Coronary artery (tissue), 2 donors: Measurements from ENCODE around the gene EHMT1.

Experiments used
- DNase-seq: peaks from one replicate; pipeline ENCODE4 v3.0.0-alpha.2; 2017; ENCODE audit warnings: low spot score
- H3K27ac ChIP-seq, 2 donors: fragments of 200-600 bp; sonication (generic); one replicate each; pipeline ENCODE4 v1.5.1; 2016 to 2019
- H3K4me3 ChIP-seq: fragments of 200-600 bp; sonication (generic); 2 replicates; pipeline ENCODE4 v1.5.1; 2016; ENCODE audit warnings: mild to moderate bottlenecking, moderate library complexity
- TF ChIP-seq, protein P1 (sequence below): fragments of 200-600 bp; sonication (generic); IDR thresholded peaks from one replicate; pipeline ENCODE4 v1.5.1; 2019; ENCODE audit warnings: antibody characterized with exemption

Gene EHMT1

DNA sequence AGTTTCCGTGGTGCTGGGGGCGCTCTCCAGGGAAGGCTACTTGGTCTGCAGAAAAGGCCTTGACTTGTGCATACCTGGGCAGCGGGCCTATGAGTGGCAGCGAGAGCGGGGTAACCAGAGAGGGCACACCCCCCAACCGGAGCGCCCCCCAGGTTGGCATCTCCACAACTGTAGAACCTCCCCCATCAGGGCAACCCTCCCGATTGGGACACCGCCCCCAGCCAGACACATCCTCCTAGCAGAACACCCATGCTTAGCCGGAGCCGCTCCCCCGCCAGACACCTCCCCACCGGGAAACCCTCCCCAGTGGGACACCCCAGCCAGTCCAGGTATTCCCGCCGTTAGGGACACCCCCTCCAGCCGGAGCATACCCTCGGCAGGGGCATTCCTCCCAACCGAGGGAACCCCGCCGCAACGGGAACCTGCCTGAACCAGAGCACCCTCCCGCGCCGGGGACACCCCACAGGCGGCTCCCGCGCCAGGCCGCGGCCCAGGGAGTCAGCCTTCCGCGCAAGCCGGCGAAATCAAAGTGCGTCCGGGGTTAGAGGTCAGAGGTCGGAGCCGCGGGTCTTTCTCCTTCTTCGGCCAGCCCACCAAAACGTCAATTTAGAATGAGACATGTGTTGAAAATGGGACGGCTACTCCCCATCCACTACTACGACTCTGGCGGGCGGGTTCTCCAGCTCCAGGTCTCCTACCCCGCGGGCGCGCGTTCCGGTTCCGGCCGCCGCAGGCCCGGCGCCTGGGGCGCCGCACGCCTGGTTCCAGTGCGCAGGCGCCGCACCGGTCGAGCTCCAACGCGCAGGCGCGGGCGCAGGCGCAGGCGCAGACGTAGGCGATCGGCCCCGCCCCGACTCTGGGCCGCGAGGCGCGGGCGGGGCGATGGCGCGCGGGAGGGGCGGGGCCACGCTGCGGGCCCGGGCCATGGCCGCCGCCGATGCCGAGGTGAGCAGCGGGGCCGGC is at the start of gene EHMT1:
Gene EHMT1, plus strand, starts transcription at position 901 of the 963 bp plus-strand sequence. Its CDS starts 24 bp downstream, at position 925.
- peak; percentile 93 for DNase-seq
- TF ChIP-seq, protein P1, sequence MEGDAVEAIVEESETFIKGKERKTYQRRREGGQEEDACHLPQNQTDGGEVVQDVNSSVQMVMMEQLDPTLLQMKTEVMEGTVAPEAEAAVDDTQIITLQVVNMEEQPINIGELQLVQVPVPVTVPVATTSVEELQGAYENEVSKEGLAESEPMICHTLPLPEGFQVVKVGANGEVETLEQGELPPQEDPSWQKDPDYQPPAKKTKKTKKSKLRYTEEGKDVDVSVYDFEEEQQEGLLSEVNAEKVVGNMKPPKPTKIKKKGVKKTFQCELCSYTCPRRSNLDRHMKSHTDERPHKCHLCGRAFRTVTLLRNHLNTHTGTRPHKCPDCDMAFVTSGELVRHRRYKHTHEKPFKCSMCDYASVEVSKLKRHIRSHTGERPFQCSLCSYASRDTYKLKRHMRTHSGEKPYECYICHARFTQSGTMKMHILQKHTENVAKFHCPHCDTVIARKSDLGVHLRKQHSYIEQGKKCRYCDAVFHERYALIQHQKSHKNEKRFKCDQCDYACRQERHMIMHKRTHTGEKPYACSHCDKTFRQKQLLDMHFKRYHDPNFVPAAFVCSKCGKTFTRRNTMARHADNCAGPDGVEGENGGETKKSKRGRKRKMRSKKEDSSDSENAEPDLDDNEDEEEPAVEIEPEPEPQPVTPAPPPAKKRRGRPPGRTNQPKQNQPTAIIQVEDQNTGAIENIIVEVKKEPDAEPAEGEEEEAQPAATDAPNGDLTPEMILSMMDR: no peak
- Histone ChIP-seq H3K4me3 (peak within 1 kb of the TSS; percentile 100), H3K27ac (peak within 1 kb of the TSS; percentile 69 to 97)

DNA sequence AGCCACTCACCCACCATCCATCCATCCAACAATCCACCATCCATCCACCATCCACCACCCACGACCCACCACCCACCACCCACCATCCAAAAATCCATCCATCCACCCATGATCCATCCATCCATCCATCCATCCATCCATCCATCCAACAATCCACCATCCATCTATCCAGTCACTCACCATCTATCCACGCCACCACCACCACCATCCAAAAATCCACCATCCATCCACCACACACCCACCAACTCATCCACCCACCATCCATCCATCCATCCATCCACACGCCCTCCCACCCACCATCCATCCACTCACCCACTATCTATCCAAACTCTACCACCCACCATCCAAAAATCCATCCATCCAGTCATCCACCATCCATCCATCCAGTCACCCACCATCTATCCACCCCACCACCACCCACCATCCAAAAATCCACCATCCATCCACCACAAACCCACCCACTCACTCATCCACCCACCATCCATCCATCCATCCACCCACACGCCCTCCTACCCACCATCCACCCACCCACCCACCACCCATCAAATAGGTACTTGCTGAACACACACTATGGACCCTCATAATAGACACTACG is 49.1 kb upstream of the EHMT1 start:
- TF ChIP-seq, protein P1: no peak
- no peak overlapping the region for H3K4me3 ChIP-seq
- DNase-seq: no peak
- no peak overlapping the region for H3K27ac ChIP-seq

DNA sequence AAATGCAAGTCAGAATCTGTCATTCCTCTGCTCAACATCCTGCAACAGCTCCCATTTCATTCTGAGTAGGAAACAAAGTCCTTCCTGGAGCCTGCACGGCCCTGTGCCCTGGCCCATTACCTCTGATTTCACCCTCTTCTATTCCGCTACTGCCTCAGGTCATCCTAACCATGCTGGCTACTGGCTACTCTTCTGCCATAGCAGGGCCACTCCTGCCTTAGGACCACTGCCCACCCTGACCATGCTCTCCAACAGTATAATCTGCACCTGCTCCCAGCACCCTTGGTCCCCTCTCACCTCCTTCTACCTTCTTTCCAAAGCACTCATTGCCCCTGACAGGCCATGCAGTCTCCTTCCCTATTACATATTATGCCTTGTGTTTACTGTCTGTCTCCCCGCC is 48.2 kb upstream of the EHMT1 start:
- no peak for DNase-seq
- Histone ChIP-seq H3K27ac (no peak overlapping the region), H3K4me3 (no peak overlapping the region)
- TF ChIP-seq, protein P1: no peak

DNA sequence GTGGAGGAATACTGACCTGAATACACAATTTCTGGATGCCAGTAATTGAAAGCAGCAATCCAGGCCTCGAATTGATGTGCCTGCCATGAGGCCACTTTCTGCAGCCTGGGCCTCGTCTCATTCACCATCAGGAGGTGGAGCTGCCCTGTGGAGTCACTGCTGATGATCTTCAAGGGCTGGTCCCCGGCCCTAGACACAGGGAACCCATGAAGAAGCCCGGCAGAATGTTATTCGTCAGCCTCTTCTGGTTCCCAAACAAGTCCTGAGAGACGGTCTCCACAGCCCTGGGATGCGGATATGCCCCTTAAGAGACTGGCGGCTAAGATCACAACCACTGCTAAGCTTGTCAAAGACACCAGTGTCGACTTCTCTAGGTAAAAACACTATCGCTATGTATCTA is 44.6 kb upstream of the EHMT1 start:
- no peak overlapping the region for H3K27ac ChIP-seq
- TF ChIP-seq, protein P1: no peak
- no peak overlapping the region for H3K4me3 ChIP-seq
- no peak for DNase-seq

DNA sequence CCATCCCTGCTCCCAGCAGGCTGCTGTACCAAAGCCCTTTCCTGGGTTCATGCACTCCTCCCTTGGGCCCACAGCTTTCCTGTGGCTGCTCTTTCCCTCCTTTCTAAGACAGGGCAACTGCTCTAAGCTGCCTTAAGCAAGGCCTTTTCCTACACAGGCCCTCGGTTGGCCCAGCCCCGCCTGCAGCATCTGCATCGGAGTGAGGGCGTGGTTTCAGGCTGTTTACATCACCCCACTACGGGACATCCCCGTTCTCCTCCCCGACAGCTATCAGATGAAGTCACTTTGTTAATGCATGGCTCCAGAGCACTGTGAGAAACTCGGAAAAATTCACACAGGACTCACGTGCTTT is 43.5 kb upstream of the EHMT1 start:
- Histone ChIP-seq H3K27ac (no peak overlapping the region), H3K4me3 (no peak overlapping the region)
- TF ChIP-seq, protein P1: no peak
- DNase-seq: no peak

DNA sequence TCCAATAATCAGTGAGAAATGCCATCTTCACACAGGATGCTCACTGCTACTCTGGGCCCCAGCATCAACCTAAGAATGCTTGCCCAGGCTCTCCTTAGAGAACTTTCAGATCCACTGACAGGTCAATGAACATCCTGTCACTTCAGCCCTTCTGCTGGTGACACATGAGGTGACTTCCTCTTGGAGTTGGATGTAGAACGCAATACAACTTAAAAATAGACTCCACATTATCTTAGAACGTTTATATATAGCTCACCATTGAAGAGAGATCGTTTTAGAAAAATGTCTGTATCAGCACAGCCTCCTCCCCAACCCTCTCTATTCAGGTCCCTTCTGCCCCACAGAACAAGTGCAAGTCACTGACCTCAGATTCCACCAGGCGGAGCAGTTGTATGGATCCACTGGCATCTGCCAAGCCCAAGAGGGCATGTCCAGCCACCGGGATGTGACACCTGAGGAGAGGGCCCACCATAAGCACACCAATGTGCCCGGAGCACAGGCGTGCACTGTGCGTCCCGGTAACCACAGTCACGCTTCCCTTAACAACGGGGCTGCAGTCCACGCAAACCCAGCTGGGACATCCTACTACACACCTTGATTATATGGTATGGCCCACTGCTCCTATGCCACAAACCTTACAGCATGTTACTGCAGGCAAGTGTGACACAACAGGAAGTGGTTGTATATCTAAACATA is 42.9 kb upstream of the EHMT1 start:
- no peak for DNase-seq
- Histone ChIP-seq H3K4me3 (no peak overlapping the region), H3K27ac (no peak overlapping the region)
- TF ChIP-seq, protein P1: no peak
